SK-N-SH treated with all-trans-retinoic acid at 6 μM for 48 hours (cell line): ENCODE results near the gene TSSK6.

ENCODE experiments used
- ATAC-seq: fragments of 200-7000 bp; cut with Tn5 transposase; 3 replicates; pipeline ENCODE4 v1.9.1; 2020; ENCODE audit warnings: mild to moderate bottlenecking, moderate library complexity
- ARNTL ChIP-seq: fragments of 450-650 bp; formaldehyde crosslinking; IDR thresholded peaks from 2 replicates; pipeline ENCODE4 v1.5.0; 2020; ENCODE audit warnings: low read depth, mild to moderate bottlenecking, moderate library complexity, borderline replicate concordance
- BACH2 ChIP-seq: fragments of 250-450 bp; sonication (Bioruptor Pico); IDR thresholded peaks from 2 replicates; pipeline ENCODE4 v1.9.0; 2021; ENCODE audit warnings: mild to moderate bottlenecking, borderline replicate concordance
- CSDC2 ChIP-seq: fragments of 250-450 bp; sonication (Bioruptor Pico); IDR thresholded peaks from 2 replicates; pipeline ENCODE4 v1.5.0; 2020; ENCODE audit warnings: mild to moderate bottlenecking, moderate library complexity
- ESRRG ChIP-seq: fragments of 250-450 bp; sonication (Bioruptor Pico); IDR thresholded peaks from 2 replicates; pipeline ENCODE4 v1.6.1; 2021; ENCODE audit warnings: mild to moderate bottlenecking
- ISL1 ChIP-seq: fragments of 250-450 bp; sonication (Bioruptor Pico); IDR thresholded peaks from 2 replicates; pipeline ENCODE4 v2.1.2; 2022; ENCODE audit warnings: mild to moderate bottlenecking, moderate library complexity
- OSR1 ChIP-seq: fragments of 250-450 bp; sonication (Bioruptor Pico); IDR thresholded peaks from 2 replicates; pipeline ENCODE4 v1.8.0; 2022; ENCODE audit warnings: moderate library complexity, mild to moderate bottlenecking, inconsistent platforms
- PPARA ChIP-seq: fragments of 250-450 bp; sonication (Bioruptor Pico); IDR thresholded peaks from 2 replicates; pipeline ENCODE4 v1.5.0; 2020; ENCODE audit warnings: mild to moderate bottlenecking, borderline replicate concordance
- RARB ChIP-seq: fragments of 250-450 bp; sonication (Bioruptor Pico); IDR thresholded peaks from 2 replicates; pipeline ENCODE4 v1.8.0; 2021; ENCODE audit warnings: mild to moderate bottlenecking, moderate library complexity
- SNAI2 ChIP-seq: fragments of 250-450 bp; sonication (Bioruptor Pico); IDR thresholded peaks from 2 replicates; pipeline ENCODE4 v1.5.0; 2020; ENCODE audit warnings: mild to moderate bottlenecking, moderate library complexity
- TCF4 ChIP-seq: fragments of 250-450 bp; sonication (Bioruptor Pico); IDR thresholded peaks from 2 replicates; pipeline ENCODE4 v1.8.0; 2021; ENCODE audit warnings: mild to moderate bottlenecking, moderate library complexity, borderline replicate concordance
- TOX ChIP-seq: fragments of 250-450 bp; sonication (Bioruptor Pico); IDR thresholded peaks from 2 replicates; pipeline ENCODE4 v1.8.0; 2021; ENCODE audit warnings: mild to moderate bottlenecking, moderate library complexity, borderline replicate concordance
- ZC3H10 ChIP-seq: fragments of 250-450 bp; sonication (Bioruptor Pico); IDR thresholded peaks from 2 replicates; pipeline ENCODE4 v1.5.1; 2021; ENCODE audit warnings: mild to moderate bottlenecking, moderate library complexity
- ZFP3 ChIP-seq: fragments of 250-450 bp; sonication (Bioruptor Pico); IDR thresholded peaks from 2 replicates; pipeline ENCODE4 v1.5.0; 2020; ENCODE audit warnings: mild to moderate bottlenecking, moderate library complexity
- ZFP30 ChIP-seq: fragments of 450-650 bp; formaldehyde crosslinking; IDR thresholded peaks from 2 replicates; pipeline ENCODE4 v1.5.0; 2022; ENCODE audit warnings: mild to moderate bottlenecking, moderate library complexity
- ZNF565 ChIP-seq: fragments of 450-650 bp; formaldehyde crosslinking; conservative IDR thresholded peaks from 2 replicates; pipeline ENCODE4 v1.5.0; 2020; ENCODE audit warnings: low read depth, mild to moderate bottlenecking, moderate library complexity
- ZNF70 ChIP-seq: fragments of 450-650 bp; formaldehyde crosslinking; IDR thresholded peaks from 2 replicates; pipeline ENCODE4 v1.5.0; 2020; ENCODE audit warnings: mild to moderate bottlenecking, moderate library complexity
- ZNF8 ChIP-seq: fragments of 450-650 bp; formaldehyde crosslinking; IDR thresholded peaks from 2 replicates; pipeline ENCODE4 v1.5.0; 2020; ENCODE audit warnings: mild to moderate bottlenecking, moderate library complexity
- TF ChIP-seq, protein P1 (sequence below): fragments of 250-450 bp; sonication (Bioruptor Pico); IDR thresholded peaks from 2 replicates; pipeline ENCODE4 v1.5.1; 2020; ENCODE audit warnings: low read depth, mild to moderate bottlenecking, moderate library complexity
- TF ChIP-seq, protein P2 (sequence below): fragments of 250-450 bp; sonication (Bioruptor Pico); IDR thresholded peaks from 2 replicates; pipeline ENCODE4 v1.8.0; 2021; ENCODE audit warnings: low read depth, mild to moderate bottlenecking, moderate library complexity, borderline replicate concordance
- TF ChIP-seq, protein P3 (sequence below): fragments of 250-450 bp; sonication (Bioruptor Pico); IDR thresholded peaks from 2 replicates; pipeline ENCODE4 v1.8.0; 2020; ENCODE audit warnings: mild to moderate bottlenecking, moderate library complexity, borderline replicate concordance

Gene TSSK6

DNA sequence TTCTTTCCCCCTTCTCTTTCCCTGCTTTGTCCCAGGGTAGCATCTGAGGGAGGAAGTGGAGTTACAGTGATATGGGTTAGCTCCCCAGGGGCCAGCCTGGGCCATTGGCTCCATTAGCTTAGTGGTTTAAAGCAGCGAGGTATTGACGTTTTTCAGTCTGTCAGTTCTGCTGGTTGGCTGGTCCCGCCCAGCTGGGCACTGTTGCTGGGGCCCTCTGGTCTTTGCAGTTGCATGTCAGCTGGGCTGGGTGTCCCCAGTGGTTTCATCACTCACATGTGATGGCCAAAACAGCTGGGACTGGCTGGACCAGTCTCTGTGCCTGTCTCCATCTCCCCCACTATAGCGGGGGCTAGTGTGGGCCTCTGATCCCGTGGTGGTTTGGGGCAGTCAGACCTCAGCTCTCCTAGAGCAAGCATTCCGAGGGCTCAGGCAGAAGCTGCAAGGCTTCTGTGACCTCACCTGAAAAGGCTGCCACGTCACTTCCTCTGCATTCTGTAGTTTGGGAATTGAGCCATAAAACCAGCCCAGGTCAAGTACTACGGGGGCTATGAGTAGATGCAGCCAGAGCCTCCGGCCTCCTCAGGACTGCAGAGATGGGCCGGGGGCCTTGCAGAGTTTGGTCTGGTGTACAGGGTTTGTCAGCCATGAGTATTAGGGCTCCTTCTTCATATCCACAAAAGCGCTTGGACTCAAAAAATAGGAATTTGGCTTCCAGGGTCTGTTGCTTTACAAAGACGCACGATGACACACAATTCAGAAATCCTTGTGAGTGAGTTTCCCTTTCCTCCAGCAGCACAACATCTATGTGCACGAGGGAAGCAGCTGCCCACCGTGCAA lies 30.0 kb downstream of the TSSK6 start:
- ATAC-seq: no peak
- TF ChIP-seq ZNF8 (CRISPR knock-in tag): no peak

DNA sequence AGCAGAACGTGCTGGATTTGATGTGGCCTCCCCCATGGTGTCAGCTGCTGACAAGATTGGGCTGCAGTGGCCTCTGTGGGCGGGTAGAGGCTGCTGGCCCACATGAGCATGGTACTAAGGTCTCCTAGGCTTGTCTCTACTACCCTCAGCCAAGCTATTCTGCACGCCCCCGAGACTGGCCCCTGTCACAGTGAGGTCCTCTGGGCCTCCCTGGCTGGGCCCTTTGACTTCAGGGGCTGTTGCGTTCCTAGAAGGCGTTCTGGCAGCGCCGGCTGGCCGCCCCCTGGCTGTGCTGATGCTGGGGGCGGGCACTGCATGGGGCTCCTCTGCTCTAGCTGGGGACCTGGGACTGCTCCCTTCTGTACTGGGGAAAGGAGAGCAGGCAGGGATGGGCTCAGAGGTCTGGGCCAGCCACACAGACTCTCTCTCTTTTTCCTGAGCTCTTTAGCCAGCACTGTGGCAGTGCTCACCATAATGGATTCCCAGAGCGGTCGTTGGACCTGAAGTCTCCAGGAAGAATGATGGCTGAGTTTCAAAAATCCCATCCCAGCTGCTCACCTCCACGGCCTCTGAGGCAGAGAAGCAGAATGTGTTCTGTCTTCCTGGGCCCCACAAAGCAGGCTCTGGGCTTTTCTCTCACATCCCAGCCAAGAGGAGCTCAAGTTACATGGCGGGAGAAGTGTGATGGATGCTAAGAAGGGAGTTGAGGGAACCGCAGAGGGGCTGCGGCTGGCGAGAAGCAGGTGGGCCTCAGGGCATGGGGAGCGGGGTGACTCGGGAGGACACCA lies 32.3 kb downstream of the TSSK6 start:
- ATAC-seq: no peak

DNA sequence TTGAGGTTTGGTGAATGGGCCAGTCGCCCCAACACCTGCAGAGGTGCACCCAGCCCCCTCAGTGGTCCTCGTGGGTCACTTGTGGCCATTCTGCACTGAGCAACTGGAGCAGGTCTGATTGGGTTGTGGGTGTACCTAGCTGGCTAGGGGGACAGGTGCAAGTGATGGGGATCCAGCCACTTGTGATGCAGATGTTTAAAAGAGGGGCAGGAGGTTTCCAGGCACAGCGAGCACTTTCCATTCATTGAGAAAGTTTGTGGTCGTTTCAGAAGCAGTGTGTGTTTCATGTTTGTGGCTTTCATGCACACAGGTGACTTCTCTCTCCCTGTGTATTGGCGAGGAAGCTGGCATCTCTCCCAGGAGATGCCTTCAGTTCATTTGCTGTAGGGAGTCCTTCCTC lies 34.7 kb downstream of the TSSK6 start:
- ATAC-seq: no peak
- TF ChIP-seq ZNF8 (CRISPR knock-in tag): no peak
- no peak for TF ChIP-seq ARNTL
- no peak for TF ChIP-seq ISL1 (CRISPR knock-in tag)
- no peak for TF ChIP-seq ZNF565 (CRISPR knock-in tag)
- no peak for TF ChIP-seq CSDC2 (CRISPR knock-in tag)
- TF ChIP-seq, protein P1, sequence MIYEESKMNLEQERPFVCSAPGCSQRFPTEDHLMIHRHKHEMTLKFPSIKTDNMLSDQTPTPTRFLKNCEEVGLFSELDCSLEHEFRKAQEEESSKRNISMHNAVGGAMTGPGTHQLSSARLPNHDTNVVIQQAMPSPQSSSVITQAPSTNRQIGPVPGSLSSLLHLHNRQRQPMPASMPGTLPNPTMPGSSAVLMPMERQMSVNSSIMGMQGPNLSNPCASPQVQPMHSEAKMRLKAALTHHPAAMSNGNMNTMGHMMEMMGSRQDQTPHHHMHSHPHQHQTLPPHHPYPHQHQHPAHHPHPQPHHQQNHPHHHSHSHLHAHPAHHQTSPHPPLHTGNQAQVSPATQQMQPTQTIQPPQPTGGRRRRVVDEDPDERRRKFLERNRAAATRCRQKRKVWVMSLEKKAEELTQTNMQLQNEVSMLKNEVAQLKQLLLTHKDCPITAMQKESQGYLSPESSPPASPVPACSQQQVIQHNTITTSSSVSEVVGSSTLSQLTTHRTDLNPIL: no peak
- TF ChIP-seq, protein P2, sequence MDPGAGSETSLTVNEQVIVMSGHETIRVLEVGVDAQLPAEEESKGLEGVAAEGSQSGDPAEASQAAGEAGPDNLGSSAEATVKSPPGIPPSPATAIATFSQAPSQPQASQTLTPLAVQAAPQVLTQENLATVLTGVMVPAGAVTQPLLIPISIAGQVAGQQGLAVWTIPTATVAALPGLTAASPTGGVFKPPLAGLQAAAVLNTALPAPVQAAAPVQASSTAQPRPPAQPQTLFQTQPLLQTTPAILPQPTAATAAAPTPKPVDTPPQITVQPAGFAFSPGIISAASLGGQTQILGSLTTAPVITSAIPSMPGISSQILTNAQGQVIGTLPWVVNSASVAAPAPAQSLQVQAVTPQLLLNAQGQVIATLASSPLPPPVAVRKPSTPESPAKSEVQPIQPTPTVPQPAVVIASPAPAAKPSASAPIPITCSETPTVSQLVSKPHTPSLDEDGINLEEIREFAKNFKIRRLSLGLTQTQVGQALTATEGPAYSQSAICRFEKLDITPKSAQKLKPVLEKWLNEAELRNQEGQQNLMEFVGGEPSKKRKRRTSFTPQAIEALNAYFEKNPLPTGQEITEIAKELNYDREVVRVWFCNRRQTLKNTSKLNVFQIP (CRISPR knock-in tag): no peak
- TF ChIP-seq ESRRG: no peak
- no peak for TF ChIP-seq PPARA (CRISPR knock-in tag)
- TF ChIP-seq TCF4: no peak
- TF ChIP-seq, protein P3, sequence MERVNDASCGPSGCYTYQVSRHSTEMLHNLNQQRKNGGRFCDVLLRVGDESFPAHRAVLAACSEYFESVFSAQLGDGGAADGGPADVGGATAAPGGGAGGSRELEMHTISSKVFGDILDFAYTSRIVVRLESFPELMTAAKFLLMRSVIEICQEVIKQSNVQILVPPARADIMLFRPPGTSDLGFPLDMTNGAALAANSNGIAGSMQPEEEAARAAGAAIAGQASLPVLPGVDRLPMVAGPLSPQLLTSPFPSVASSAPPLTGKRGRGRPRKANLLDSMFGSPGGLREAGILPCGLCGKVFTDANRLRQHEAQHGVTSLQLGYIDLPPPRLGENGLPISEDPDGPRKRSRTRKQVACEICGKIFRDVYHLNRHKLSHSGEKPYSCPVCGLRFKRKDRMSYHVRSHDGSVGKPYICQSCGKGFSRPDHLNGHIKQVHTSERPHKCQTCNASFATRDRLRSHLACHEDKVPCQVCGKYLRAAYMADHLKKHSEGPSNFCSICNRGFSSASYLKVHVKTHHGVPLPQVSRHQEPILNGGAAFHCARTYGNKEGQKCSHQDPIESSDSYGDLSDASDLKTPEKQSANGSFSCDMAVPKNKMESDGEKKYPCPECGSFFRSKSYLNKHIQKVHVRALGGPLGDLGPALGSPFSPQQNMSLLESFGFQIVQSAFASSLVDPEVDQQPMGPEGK (CRISPR knock-in tag): no peak
- no peak for TF ChIP-seq RARB
- TF ChIP-seq ZC3H10 (CRISPR knock-in tag): no peak
- TF ChIP-seq TOX (CRISPR knock-in tag): no peak
- TF ChIP-seq ZFP3 (CRISPR knock-in tag): no peak

More for the DNA sequence above, 32.3 kb downstream of the TSSK6 start:
- no peak for TF ChIP-seq ZNF565 (CRISPR knock-in tag)
- no peak for TF ChIP-seq OSR1 (CRISPR knock-in tag)
- TF ChIP-seq ISL1 (CRISPR knock-in tag): no peak
- TF ChIP-seq BACH2 (CRISPR knock-in tag): no peak
- TF ChIP-seq ARNTL: no peak
- TF ChIP-seq, protein P2 (CRISPR knock-in tag): no peak
- TF ChIP-seq, protein P1: no peak
- no peak for TF ChIP-seq ZFP3 (CRISPR knock-in tag)
- no peak for TF ChIP-seq ZFP30 (CRISPR knock-in tag)
- TF ChIP-seq, protein P3 (CRISPR knock-in tag): no peak
- TF ChIP-seq CSDC2 (CRISPR knock-in tag): no peak
- TF ChIP-seq ZNF8 (CRISPR knock-in tag): no peak
- no peak for TF ChIP-seq SNAI2 (CRISPR knock-in tag)
- TF ChIP-seq RARB: no peak
- no peak for TF ChIP-seq ZNF70 (CRISPR knock-in tag)
- no peak for TF ChIP-seq ZC3H10 (CRISPR knock-in tag)
- TF ChIP-seq, all 23 proteins: peak for 0
